HEK293 (cell line): ENCODE measurements around the gene ADSS1.

ENCODE experiments used
- KLF16 ChIP-seq: fragments of 450-650 bp; formaldehyde crosslinking; IDR thresholded peaks from 2 replicates; pipeline ENCODE4 v1.5.1; 2017; ENCODE audit warnings: missing biosample characterization, missing genetic modification characterization
- OSR2 ChIP-seq: fragments of 450-650 bp; formaldehyde crosslinking; IDR thresholded peaks from 2 replicates; pipeline ENCODE4 v1.5.1; 2016; ENCODE audit warnings: missing biosample characterization, missing genetic modification characterization
- ZNF133 ChIP-seq: fragments of 450-650 bp; formaldehyde crosslinking; IDR thresholded peaks from 2 replicates; pipeline ENCODE4 v1.5.1; 2016; ENCODE audit warnings: missing biosample characterization, missing genetic modification characterization
- ZNF175 ChIP-seq: fragments of 450-650 bp; formaldehyde crosslinking; IDR thresholded peaks from 2 replicates; pipeline ENCODE4 v1.5.1; 2016; ENCODE audit warnings: missing biosample characterization, missing genetic modification characterization
- ZNF544 ChIP-seq: fragments of 450-650 bp; formaldehyde crosslinking; IDR thresholded peaks from 2 replicates; pipeline ENCODE4 v1.5.0; 2017; ENCODE audit warnings: missing biosample characterization, missing genetic modification characterization
- ZNF792 ChIP-seq: fragments of 450-650 bp; formaldehyde crosslinking; IDR thresholded peaks from 2 replicates; pipeline ENCODE4 v1.5.1; 2016; ENCODE audit warnings: missing biosample characterization, missing genetic modification characterization
- TF ChIP-seq, protein P1 (sequence below): fragments of 450-650 bp; formaldehyde crosslinking; IDR thresholded peaks from 2 replicates; pipeline ENCODE4 v1.5.1; 2016; ENCODE audit warnings: missing biosample characterization, missing genetic modification characterization, low read depth
- TF ChIP-seq, protein P2 (sequence below): fragments of 450-650 bp; formaldehyde crosslinking; IDR thresholded peaks from 2 replicates; pipeline ENCODE4 v1.5.1; 2016; ENCODE audit warnings: missing biosample characterization, missing genetic modification characterization
- TF ChIP-seq, protein P3 (sequence below): fragments of 450-650 bp; formaldehyde crosslinking; IDR thresholded peaks from 2 replicates; pipeline ENCODE4 v1.5.1; 2016; ENCODE audit warnings: missing biosample characterization, missing genetic modification characterization
- TF ChIP-seq, protein P4 (sequence below): fragments of 450-650 bp; formaldehyde crosslinking; IDR thresholded peaks from 2 replicates; pipeline ENCODE4; 2016; ENCODE audit warnings: missing biosample characterization, missing genetic modification characterization
- TF ChIP-seq, protein P5 (sequence below): fragments of 450-650 bp; formaldehyde crosslinking; IDR thresholded peaks from 2 replicates; pipeline ENCODE4 v1.5.1; 2016; ENCODE audit warnings: missing biosample characterization, missing genetic modification characterization, borderline replicate concordance

ADSS1 gene

DNA sequence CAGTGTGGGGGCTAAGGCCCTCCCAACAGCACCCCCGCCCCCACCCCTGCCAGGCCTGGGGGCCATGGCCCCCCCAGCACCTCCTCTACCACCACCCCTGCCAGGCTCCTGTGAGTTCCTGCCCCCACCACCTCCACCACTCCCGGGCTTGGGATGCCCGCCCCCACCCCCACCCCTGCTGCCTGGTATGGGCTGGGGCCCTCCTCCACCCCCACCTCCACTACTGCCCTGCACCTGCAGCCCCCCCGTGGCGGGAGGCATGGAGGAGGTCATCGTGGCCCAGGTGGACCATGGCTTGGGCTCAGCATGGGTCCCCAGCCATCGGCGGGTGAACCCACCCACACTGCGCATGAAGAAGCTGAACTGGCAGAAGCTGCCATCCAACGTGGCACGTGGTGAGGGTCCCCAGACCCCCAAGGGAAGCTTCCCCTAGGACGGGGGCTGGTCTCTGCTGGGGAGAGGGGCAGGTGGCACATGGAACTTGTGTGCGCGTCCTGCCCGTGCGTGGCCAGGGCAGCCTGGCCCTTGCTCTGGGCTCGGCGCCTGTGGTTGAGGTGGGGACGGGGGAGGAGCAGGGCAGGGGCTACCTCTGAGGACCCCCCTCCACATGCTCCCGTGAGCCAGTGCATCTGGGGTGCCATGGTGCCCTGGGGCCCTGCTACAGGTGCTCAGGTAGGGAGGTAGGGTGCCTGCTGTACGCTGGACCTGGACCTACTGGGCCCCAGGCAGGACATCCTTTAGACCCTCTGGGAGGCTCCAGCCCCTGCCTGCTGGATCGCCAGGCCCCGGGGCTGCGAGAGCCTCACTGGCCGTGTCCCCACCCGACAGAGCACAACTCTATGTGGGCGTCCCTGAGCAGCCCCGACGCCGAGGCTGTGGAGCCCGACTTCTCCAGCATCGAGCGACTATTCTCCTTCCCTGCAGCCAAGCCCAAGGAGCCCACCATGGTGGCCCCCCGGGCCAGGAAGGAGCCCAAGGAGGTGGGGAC is 16.1 kb upstream of the ADSS1 start (continued):
- TF ChIP-seq ZNF133 (no peak), OSR2 (no peak), ZNF544 (tag by site-specific recombination) (no peak), KLF16 (tag by site-specific recombination) (no peak), ZNF175 (tag by site-specific recombination) (no peak), ZNF792 (tag by site-specific recombination) (no peak)
- TF ChIP-seq, protein P1, sequence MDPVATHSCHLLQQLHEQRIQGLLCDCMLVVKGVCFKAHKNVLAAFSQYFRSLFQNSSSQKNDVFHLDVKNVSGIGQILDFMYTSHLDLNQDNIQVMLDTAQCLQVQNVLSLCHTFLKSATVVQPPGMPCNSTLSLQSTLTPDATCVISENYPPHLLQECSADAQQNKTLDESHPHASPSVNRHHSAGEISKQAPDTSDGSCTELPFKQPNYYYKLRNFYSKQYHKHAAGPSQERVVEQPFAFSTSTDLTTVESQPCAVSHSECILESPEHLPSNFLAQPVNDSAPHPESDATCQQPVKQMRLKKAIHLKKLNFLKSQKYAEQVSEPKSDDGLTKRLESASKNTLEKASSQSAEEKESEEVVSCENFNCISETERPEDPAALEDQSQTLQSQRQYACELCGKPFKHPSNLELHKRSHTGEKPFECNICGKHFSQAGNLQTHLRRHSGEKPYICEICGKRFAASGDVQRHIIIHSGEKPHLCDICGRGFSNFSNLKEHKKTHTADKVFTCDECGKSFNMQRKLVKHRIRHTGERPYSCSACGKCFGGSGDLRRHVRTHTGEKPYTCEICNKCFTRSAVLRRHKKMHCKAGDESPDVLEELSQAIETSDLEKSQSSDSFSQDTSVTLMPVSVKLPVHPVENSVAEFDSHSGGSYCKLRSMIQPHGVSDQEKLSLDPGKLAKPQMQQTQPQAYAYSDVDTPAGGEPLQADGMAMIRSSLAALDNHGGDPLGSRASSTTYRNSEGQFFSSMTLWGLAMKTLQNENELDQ (tag by site-specific recombination): no peak
- TF ChIP-seq, protein P2, sequence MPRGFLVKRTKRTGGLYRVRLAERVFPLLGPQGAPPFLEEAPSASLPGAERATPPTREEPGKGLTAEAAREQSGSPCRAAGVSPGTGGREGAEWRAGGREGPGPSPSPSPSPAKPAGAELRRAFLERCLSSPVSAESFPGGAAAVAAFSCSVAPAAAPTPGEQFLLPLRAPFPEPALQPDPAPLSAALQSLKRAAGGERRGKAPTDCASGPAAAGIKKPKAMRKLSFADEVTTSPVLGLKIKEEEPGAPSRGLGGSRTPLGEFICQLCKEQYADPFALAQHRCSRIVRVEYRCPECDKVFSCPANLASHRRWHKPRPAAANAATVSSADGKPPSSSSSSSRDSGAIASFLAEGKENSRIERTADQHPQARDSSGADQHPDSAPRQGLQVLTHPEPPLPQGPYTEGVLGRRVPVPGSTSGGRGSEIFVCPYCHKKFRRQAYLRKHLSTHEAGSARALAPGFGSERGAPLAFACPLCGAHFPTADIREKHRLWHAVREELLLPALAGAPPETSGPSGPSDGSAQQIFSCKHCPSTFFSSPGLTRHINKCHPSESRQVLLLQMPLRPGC: no peak
- TF ChIP-seq, protein P3, sequence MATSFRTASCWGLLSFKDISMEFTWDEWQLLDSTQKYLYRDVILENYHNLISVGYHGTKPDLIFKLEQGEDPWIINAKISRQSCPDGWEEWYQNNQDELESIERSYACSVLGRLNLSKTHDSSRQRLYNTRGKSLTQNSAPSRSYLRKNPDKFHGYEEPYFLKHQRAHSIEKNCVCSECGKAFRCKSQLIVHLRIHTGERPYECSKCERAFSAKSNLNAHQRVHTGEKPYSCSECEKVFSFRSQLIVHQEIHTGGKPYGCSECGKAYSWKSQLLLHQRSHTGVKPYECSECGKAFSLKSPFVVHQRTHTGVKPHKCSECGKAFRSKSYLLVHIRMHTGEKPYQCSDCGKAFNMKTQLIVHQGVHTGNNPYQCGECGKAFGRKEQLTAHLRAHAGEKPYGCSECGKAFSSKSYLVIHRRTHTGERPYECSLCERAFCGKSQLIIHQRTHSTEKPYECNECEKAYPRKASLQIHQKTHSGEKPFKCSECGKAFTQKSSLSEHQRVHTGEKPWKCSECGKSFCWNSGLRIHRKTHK: no peak
- TF ChIP-seq, protein P4, sequence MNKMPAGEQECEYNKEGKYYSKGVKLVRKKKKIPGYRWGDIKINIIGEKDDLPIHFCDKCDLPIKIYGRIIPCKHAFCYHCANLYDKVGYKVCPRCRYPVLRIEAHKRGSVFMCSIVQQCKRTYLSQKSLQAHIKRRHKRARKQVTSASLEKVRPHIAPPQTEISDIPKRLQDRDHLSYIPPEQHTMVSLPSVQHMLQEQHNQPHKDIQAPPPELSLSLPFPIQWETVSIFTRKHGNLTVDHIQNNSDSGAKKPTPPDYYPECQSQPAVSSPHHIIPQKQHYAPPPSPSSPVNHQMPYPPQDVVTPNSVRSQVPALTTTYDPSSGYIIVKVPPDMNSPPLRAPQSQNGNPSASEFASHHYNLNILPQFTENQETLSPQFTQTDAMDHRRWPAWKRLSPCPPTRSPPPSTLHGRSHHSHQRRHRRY (tag by site-specific recombination): no peak
- TF ChIP-seq, protein P5, sequence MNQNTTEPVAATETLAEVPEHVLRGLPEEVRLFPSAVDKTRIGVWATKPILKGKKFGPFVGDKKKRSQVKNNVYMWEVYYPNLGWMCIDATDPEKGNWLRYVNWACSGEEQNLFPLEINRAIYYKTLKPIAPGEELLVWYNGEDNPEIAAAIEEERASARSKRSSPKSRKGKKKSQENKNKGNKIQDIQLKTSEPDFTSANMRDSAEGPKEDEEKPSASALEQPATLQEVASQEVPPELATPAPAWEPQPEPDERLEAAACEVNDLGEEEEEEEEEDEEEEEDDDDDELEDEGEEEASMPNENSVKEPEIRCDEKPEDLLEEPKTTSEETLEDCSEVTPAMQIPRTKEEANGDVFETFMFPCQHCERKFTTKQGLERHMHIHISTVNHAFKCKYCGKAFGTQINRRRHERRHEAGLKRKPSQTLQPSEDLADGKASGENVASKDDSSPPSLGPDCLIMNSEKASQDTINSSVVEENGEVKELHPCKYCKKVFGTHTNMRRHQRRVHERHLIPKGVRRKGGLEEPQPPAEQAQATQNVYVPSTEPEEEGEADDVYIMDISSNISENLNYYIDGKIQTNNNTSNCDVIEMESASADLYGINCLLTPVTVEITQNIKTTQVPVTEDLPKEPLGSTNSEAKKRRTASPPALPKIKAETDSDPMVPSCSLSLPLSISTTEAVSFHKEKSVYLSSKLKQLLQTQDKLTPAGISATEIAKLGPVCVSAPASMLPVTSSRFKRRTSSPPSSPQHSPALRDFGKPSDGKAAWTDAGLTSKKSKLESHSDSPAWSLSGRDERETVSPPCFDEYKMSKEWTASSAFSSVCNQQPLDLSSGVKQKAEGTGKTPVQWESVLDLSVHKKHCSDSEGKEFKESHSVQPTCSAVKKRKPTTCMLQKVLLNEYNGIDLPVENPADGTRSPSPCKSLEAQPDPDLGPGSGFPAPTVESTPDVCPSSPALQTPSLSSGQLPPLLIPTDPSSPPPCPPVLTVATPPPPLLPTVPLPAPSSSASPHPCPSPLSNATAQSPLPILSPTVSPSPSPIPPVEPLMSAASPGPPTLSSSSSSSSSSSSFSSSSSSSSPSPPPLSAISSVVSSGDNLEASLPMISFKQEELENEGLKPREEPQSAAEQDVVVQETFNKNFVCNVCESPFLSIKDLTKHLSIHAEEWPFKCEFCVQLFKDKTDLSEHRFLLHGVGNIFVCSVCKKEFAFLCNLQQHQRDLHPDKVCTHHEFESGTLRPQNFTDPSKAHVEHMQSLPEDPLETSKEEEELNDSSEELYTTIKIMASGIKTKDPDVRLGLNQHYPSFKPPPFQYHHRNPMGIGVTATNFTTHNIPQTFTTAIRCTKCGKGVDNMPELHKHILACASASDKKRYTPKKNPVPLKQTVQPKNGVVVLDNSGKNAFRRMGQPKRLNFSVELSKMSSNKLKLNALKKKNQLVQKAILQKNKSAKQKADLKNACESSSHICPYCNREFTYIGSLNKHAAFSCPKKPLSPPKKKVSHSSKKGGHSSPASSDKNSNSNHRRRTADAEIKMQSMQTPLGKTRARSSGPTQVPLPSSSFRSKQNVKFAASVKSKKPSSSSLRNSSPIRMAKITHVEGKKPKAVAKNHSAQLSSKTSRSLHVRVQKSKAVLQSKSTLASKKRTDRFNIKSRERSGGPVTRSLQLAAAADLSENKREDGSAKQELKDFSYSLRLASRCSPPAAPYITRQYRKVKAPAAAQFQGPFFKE: no peak
